HG02943 (cell line): Measurements from ENCODE around the gene E4F1.
"Not testable (repeated sequence)": the region's sequence is repeated elsewhere in the genome, so short reads cannot be mapped to it uniquely, and the experiment has no call there.

ENCODE experiments used
- ATAC-seq: cut with Tn5 transposase; IDR thresholded peaks from one replicate; pipeline ENCODE4 v1.9.1; 2021; ENCODE audit warnings: mild to moderate bottlenecking, low read depth, moderate library complexity; ENCODE audit not compliant: unreplicated experiment

Gene E4F1

GRCh38 chr16:2188395-2188794, 35.0 kb upstream of the E4F1 start:
- ATAC-seq: no peak

DNA sequence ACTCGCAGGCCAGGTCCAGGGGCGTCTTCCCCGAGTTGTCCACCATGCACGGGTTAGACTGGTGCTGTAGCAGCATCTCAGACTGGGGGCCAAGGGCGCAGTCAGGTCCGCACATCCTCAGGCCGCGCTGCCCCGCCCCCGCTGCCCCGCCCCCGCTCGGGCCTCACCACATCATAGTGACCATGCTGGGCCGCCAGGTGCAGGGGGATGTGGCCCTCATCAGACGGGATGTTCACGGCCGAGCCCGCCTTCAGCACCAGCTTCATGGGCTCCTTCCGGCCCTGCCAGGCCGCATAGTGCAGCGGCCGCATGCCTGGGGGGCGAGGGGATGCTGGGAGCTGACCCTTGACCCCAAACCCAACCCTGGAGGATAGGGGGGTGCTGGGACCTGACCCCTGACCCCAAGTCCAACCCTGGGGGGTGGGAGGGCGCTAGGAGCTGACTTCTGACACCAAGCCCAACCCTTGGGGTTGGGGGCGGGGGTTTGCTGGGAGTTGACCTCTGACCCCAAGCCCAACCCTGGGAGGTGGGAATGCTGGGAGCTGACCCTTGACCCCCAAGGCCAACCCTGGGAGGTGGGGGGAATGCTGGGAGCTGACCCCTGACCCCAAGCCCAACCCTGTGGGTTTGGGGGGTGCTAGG, 34.0 kb upstream of the E4F1 start:
- no peak for ATAC-seq

DNA sequence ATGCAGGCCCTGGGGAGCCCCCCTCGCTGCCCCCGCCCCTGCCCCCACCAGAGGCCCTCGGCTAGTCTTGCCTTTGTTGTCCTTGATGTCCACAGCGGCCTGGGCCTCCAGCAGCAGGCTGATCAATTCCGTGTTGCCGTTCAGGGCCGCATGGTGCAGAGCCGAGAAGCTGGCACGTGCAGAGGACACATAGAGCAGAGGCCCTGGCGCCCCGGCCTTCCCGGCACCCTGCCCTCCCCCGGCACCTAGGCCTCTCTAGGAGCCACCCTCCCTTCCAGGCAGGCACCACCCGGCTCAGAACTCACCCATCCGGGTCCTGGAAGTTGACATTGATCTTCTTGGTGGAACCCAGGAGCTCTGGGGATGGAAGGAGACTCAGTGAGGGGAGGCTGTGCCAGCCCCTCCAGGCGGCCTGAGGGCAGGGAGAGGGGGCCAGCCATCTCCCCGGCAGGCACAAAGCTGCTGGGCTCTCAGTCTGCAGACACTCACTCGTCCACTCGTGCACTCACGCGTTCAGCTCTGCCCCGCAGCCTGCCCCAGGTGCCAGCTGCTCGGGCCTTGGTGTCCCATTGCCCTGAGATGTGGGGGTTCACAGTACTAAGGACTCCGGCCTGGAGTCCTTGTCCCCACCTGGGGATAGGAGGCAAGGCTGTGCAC, 33.3 kb upstream of the E4F1 start:
- no peak for ATAC-seq

DNA sequence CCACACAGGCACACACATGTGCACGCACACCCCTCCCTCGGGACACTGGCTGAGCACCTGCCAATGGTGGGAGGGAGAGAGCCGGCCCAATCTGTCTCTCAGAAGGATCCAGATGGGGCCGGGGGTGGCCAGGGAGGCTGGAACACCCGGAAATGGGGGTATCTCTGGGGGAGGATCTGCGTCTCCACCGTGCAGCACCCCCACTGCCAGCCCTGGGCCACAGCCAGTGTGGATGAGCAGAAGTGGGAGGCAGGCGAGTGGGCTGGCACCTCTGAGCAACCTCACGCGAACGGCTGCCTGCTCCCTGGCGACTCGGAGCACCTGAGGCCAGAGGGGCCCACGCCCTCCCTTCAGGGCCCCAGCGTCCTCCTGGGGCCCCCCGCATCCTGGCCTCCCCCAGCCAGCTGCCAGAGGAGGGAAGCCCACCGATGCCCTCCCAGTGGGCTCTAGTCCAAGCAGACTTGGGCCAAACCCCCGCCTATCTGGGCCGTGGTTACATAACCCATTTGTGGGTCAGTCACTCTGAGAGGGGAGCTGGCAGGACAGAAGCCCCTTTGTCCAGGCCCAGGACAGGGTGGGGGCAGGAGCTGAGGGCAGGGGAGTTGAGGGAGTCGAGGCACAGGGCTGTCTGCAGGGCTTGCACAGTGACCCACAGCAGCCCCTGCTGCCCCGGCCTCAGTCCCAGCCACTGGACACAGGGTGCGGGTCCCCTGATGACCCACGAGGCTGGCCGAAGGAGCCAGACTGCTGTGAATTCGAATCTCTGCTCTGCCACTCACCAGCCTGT, 32.5 kb upstream of the E4F1 start:
- ATAC-seq: no peak

DNA sequence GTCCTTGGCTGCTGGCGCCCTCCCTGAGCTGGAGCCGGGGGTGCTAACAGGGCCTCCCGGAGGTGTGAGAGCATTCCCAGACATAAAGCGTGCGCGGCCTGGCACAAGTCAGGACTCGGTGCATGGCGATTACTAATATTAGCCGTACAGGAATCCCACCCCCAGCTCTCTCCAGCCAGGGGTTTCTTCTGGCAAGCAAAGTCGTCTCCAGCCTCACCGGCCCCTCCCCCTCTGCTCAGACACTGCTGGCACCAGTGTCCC, 32.0 kb upstream of the E4F1 start:
- no peak for ATAC-seq

DNA sequence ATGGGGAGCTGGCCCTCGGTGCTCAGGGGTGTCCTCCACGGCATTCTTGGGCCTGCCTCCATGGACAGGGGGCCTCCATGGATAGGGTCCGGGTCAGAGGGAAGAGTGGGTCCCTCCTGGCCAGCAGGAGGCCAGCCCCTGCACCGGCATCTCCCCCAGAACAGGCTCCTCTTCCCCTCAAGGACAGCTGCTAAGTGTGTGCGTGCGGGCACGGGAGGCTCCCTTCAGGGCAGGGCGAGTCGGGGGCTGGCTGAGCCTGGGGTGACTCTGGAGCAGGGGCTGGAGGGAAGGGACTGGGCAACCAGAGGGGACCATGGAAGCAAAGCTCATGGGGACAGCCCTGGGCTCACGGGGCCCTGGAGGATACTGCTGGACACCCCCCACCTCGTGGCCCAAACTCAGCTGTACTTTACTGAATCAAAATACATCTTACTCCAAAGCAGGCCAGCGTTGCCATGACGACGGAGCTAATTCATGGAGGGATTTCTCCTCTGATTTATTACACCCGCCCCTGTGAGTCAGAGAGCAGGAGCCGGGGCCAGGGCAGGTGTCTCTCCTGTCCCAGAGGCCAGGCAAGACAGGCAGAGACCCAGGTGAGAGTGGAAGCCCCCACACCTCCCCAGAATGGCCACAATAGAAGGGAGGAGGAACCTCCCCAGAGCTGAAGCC, 29.1 kb upstream of the E4F1 start:
- ATAC-seq: no peak

GRCh38 chr16:2194852-2195321, 28.5 kb upstream of the E4F1 start:
- ATAC-seq: no peak

- ATAC-seq: no peak
Measured at GRCh38 chr16:2195322-2196161, 27.8 kb upstream of the E4F1 start.

GRCh38 chr16:2196162-2196980, 27.0 kb upstream of the E4F1 start, which contains the start of gene CASKIN1:
TSS of gene CASKIN1 (minus strand) at chr16:2196605. CDS start at chr16:2196432, 173 bp downstream.
- no peak for ATAC-seq

GRCh38 chr16:2196981-2197511, 26.3 kb upstream of the E4F1 start:
- no peak for ATAC-seq

- ATAC-seq: no peak
Measured at GRCh38 chr16:2197765-2198164, 25.6 kb upstream of the E4F1 start.

DNA sequence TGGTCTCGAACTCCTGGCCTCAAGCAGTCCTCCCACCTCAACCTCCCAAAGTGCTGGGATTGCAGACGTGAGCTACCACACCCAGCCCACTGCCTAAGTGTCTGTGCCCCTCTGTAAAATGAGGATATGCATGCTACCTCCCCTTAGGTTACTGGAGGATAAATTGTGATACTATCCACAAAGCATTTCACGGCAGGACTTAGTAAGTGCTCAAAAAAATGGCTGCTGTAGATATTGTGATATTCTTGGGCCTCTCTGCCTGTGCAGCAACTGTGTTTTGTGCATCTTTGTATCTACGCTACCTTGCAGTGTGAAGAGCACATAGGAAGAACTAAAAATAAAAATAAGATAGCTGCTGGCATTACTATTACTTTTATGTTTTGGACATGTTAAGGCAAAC, 25.1 kb upstream of the E4F1 start:
- no peak for ATAC-seq

GRCh38 chr16:2199095-2199494, 24.3 kb upstream of the E4F1 start:
- ATAC-seq: no peak

DNA sequence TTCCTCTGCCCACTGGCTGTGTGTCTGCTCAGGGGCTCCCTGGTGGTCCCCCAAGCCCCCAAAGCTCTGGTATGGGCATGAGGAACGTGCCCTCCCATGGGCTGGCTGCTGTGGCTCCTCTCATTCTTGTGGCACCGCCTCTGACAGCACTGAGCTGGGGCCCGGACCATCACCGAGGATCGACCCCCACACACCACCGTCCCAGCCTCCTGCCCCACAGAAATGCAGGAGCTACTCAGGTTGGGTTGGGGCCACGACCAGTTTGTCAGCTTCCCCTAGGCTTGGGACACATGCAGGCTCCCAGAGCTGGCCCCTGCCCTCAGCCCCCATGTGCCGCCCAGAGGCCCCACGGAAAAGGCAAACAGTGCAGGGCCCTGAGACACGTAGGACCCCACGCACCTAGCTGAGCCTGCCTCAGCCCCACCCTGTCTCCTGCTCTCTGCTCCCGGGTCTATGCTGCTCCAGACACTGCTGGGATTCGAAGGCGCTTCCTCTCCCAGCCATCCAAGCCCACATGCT, 23.7 kb upstream of the E4F1 start:
- ATAC-seq: no peak

- no peak for ATAC-seq
Measured at GRCh38 chr16:2200313-2200712, 23.1 kb upstream of the E4F1 start.

GRCh38 chr16:2203119-2203688, 20.2 kb upstream of the E4F1 start:
- ATAC-seq: not testable (repeated sequence)

DNA sequence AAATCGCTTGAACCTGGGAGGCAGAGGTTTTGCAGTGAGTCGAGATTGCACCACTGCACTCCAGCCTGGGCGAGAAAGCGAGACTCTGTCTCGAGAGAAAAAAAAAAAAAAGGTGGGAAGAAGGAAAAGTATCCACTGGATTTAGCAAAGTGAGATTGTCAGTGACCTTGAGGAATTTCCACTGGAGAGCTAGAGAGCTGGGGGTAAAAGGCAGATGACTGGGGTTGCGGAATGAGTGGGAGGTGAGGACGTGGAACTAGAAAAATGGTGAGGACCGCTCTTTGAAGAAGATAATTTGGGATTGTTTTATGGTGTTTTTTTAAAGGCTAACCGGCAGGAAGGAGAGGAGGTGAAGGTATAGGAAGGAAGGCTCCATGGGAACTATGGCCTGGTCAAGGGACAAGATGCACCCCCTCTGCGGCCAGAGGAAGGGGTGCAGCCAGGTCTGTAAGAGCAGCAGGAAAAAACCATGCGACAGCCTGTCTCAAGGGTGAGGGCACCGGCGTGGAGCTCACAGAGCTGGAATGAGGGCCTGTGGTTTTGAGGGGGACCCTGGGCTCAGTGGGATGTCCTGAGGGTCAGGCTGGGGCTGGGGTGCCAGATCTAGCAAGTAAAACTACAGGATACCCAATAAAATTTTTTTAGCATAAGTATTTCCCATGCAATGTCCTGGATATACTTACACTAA, 18.8 kb upstream of the E4F1 start:
- no peak for ATAC-seq
